T-helper 9 cell (primary cell): Measurements from ENCODE around the gene TULP4.
"Not testable (repeated sequence)": the region's sequence is repeated elsewhere in the genome, so short reads cannot be mapped to it uniquely, and the experiment has no call there.

Source experiments
- DNase-seq: peaks from one replicate; pipeline ENCODE4 v3.0.0-alpha.2; 2020

TULP4 gene

DNA sequence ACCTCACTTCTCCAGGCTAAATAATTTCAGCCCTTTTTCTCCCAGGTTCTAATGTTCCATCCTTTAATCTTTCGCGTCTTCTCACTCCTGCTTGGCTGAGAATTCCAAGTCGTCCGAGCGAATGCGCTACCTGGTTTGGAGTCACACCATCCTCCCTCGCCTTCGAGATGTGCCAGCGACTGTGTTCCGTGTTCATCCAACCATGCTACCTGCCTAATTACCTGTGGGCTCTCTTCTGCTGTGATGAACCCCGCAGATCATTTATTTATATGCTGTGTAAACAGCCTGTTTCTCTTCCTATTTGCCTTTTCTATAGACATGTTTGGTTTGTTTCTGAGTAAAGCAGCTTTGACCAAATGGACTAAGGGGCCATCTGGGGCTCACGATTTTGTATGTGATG is 164.1 kb downstream of the TULP4 start:
- DNase-seq: no peak

DNA sequence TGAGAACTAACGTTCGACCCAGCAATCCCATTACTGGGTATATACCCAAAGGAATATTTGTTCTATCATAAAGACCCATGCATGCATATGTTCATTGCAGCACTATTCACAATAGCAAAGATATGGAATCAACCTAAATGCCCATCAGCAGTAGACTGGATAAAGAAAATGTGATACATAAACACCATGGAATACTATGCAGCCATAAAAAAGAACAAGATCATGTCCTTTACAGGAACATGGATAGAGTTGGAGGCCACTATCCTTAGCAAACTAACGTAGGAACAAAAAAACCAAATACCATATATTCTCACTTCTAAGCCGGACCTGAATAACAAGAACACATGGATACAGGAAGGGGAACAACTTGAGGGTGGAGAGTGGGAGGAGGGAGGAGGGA is 165.5 kb downstream of the TULP4 start:
- not testable (repeated sequence) for DNase-seq

DNA sequence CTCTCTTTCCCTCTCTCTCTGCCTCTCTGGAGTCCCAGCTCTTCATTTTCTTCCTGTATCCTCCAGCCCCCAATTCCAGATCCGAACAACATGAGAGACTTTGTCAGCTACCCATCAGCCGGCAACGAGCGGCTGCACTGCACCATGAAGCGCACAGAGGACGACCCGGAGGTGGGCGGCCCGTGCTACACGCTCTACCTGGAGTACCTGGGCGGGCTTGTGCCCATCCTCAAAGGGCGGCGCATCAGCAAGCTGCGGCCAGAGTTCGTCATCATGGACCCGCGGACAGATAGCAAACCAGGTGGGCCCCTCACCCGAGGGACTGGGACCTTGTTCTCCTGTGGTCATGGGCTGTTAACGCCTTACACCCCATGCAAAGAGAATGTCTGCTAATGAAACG is 168.7 kb downstream of the TULP4 start:
- no peak for DNase-seq

DNA sequence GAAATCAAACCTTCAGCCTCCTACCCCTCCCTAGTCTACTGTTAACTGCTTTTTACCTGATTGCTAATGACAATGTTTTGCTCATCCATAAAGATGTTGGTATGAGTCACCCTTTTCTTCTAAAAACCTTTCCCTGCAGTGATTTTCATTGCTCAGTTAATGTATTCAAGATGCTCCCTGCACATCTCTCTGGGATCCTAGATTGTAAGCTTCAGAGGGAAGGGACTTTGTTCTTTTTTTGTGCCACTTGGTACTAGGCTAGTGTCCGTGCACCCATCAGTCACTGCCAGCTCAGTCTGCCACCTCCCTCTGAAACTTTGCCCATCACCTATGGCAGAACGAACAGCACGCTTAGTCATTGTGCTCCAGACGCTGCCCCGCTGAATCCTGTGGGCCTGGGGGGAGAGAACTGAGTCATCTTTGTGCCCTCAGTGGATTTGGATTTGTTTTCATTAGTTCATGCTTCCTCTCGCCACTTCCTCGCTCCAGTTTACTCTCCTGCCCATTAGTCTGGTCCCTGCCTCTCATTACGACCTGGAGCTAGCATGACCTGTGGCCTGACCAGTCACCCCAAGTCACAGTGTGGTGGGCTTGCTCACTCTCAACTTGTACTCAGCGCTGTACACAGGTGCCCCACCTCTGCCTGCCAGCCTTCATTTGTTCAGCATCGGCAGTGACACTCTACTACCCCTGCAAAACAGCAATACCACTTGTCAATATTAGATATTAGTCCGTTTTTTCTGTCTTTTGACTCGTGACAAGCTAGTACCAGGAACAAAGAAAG is 169.6 kb downstream of the TULP4 start:
- DNase-seq: no peak

DNA sequence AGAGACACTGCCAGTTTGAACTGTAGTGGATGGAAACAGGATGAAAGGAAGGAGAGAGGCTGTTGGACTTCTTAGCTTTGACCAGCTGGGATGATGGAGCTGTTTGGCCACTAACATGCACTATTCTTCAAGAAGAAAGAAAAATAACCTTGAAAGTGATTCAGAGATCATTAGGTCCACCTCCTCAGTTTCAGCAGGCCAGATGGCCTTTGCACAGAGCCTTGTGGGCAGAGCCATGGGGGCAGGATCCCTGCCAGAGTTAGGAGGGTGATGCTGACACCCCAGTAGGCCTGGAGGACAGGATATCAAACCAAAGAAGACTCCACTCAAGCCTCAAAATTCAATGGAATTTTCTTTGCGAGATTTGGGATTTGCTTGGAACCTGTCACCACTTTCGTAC is 173.2 kb downstream of the TULP4 start:
- no peak for DNase-seq

DNA sequence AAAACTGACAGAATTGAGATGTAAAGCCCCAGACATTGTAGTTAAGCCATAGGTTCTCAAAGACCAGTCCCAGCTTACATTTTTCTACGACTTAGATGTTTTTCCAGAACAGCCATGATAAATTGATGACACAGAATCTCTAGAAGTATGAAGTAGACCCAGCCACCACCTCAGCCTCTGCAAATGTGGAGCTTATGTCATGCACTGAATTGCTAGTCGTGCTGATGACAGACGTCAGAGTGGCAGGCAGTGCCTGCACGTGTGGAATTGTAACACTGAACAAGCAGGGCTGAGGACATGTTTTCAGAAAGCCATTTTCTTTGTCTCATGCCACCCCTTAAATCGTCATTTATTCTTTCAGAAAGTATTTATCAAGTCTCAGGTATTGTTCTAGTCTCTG is 175.2 kb downstream of the TULP4 start:
- no peak for DNase-seq

DNA sequence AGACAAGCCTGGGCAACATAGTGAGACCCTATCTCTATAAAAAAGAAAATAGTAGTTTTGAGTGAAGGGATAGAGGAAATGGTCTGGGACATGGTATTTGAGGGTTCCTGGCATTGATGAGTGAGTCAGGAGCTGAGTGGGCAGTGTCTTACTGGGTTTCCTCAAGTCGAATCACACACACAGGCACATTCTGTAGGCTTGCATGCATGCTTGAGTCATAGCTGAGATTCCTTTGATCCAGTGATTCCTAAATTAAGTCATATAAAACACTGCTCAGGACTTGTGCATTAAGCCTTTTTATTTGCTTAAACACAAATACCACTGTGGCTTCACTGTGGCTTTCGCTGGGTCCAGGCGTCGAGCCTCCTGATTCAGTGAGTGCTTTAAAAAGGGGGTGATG is 175.8 kb downstream of the TULP4 start:
- no peak for DNase-seq

DNA sequence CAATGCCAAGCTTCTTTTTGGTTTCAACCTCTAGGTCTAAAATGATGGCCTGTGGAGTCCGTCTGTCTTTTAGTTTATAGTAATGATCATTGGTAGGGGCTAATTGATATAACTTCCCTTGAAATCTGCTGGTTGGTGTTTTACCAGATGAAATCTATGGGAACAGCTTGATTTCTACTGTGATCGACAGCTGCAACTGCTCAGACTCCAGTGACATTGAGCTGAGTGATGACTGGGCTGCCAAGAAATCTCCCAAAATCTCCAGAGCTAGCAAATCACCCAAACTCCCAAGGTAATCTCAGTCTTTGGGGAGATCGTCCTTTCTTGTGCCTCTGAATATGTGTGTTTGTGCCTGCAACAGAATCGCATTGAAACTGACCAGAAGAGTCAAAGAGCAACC is 177.2 kb downstream of the TULP4 start:
- no peak for DNase-seq

DNA sequence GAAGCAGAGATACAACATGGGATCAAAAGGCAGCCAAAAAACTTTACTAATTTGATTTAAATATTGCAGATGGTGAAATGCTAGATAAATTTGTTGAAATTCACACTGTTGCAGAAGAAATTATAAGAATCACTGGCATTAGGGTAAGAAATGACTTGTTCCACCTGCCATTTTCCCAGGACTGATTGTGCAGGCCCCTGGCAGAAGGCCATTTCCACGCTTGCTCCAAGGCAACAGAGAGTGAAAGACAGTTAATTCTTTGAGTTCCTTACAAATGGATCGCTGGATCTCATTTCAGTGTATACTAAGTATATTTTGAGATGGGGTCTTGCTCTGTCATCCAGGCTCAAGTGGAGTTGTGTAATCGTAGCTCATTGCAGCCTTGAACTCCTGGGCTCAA is 180.6 kb downstream of the TULP4 start:
- no peak for DNase-seq

DNA sequence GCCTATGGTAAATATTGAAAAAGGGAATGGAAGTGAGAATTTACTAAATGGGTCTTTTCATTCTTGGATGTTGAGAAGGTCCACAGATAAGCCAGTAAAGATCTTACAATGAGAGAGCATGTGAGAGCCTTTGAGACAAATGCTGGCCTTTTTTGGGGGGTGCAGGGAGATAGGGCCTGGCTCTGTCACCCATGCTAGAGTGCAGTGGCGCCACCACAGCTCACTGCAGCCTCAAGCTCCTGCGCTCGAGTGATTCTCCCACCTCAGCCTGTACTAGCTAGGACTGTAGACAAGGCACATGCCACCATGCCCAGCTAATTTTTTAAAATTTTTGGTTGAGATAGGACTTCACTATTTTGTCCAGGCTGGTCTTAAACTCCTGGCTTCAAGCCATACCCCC is 184.4 kb downstream of the TULP4 start:
- DNase-seq: no peak

DNA sequence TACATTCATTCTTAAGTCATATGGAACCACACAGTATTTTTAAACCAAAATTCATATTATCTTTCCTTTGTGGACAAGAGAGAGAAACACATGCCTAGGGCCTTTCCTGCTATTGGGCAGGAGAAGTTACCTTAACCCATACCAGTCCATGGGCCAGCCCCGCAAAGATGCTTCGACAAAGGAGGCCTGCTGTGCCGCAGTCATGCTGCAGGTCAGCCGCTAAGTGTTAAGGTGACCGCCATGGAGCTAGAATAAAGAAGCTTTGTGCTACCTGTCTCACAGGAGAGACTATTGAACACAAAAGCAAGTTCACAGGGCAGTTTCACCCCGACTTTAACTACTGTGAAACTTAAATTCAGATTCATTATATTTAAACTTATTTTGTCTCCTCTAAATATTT is 185.4 kb downstream of the TULP4 start:
- DNase-seq: no peak

DNA sequence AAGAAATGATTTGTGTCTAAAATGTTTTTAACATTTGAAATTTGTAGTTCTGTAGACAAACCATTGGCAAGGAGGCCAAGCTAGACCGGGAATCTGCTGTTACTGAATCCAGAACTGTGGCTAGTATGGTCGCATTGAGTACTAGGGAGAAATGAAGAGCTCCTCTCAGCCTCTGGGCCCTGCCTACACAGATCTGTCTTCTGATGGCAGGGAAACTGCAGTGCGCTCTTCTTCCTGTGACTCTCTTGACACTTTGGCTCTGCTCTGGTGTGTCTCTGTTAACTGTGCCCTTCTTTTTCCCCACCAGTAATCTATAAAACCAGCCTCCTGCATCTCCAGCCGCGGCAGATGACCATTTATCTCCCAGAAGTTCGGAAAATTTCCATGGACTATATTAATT is 186.1 kb downstream of the TULP4 start:
- no peak for DNase-seq

DNA sequence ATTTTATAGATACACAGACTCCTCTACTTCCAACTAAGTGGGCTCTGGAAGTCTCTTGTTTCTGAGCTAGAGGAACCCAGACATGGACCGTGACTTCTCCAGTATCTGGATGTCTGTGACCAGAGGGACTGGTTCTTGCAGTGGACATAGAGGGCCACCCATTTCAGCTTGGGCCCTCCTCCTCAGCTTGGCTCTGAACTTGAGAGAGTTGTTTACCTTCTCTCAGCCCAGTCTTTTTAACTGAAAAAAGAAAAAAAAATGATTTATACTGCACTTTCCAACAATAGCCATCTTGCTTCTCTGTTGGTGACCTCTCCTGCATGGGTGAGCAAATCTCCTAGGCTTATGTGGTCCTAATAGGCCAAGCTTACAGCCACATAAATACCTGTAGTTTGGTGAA is 187.3 kb downstream of the TULP4 start:
- no peak for DNase-seq

DNA sequence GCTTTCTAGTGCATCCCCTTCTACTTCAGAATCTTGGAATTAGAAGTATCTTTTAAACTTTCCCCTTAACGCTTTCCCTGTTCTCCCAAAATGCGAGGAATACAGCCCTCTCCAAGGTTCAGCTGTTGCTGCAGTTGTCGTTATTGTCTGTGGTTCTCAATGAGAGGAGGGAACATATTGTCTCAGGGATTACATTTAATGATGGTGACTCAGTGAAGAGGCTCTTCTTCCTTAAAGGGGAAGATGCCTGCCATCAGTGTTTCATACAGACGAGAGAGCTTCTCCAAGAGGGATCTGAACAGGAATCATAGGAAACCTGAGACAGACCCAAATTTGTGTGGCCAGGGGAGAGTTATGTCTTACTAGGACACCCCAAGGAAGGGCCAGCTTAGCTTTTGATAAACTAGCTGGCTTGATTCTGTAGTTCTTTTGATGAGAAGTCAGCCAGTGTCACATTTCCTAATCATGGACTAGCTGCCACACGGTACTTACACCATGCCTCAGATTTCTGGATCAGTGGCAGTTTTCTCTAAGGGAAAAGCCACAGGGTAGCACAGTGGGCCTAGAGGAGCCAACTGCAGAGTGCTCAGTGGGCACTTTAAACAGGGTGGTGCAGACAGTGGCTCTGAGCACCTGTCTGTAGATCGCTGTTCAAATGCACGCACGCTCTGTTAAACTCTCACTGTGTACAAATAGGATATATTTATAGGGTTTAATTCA is 187.9 kb downstream of the TULP4 start:
- no peak for DNase-seq

DNA sequence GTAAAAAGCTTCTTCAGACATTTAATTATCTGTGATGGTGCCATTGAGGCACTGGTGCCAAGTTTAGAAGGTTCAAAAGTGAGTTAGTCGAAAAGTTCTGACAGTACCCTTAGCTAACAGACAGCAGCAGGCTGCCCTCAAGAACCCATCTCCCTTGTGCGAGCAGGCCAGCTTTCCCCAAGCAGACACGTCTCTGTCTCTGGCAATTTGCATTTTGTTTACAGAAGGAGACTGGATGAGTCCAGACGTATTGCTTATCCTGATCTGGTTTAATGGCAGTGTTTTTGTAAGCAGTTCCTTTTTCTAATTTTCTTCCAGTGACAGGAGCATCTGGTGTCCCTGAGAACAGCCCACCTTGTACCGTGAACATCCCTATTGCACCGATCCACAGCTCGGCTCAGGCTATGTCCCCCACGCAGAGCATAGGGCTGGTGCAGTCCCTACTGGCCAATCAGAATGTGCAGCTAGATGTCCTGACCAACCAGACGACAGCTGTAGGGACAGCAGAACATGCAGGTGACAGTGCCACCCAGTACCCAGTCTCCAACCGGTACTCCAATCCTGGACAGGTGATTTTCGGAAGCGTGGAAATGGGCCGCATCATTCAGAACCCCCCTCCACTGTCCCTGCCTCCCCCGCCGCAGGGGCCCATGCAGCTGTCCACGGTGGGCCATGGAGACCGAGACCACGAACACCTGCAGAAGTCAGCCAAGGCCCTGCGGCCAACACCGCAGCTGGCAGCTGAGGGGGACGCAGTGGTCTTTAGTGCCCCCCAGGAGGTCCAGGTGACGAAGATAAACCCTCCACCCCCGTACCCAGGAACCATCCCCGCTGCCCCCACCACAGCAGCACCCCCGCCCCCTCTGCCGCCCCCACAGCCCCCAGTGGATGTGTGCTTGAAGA is 189.3 kb downstream of the TULP4 start:
- DNase-seq: no peak

DNA sequence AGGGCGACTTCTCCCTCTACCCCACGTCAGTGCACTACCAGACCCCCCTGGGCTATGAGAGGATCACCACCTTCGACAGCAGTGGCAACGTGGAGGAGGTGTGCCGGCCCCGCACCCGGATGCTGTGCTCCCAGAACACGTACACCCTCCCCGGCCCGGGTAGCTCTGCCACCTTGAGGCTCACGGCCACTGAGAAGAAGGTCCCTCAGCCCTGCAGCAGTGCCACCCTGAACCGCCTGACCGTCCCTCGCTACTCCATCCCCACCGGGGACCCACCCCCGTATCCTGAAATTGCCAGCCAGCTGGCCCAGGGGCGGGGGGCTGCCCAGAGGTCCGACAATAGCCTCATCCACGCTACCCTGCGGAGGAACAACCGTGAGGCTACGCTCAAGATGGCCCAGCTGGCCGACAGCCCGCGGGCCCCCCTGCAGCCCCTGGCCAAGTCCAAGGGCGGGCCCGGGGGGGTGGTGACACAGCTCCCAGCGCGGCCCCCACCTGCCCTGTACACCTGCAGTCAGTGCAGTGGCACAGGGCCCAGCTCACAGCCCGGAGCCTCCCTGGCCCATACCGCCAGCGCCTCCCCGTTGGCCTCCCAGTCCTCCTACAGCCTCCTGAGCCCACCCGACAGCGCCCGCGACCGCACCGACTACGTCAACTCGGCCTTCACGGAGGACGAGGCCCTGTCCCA is 190.1 kb downstream of the TULP4 start:
- no peak for DNase-seq

DNA sequence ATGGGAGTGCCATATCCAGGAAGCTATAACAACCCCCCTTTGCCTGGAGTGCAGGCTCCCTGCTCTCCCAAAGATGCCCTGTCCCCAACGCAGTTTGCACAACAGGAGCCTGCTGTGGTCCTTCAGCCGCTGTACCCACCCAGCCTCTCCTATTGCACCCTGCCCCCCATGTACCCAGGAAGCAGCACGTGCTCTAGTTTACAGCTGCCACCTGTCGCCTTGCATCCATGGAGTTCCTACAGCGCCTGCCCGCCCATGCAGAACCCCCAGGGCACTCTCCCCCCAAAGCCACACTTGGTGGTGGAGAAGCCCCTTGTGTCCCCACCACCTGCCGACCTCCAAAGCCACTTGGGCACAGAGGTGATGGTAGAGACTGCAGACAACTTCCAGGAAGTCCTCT is 191.0 kb downstream of the TULP4 start:
- no peak for DNase-seq

DNA sequence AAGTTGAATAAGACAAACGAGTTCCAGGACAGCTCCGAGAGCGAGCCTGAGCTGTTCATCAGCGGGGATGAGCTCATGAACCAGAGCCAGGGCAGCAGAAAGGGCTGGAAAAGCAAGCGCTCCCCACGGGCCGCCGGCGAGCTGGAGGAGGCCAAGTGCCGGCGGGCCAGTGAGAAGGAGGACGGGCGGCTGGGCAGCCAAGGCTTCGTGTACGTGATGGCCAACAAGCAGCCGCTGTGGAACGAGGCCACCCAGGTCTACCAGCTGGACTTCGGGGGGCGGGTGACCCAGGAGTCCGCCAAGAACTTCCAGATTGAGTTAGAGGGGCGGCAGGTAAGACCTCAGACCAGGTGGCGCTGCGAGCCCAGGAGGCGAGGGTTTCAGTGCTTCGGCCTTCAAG is 191.6 kb downstream of the TULP4 start:
- DNase-seq: no peak

DNA sequence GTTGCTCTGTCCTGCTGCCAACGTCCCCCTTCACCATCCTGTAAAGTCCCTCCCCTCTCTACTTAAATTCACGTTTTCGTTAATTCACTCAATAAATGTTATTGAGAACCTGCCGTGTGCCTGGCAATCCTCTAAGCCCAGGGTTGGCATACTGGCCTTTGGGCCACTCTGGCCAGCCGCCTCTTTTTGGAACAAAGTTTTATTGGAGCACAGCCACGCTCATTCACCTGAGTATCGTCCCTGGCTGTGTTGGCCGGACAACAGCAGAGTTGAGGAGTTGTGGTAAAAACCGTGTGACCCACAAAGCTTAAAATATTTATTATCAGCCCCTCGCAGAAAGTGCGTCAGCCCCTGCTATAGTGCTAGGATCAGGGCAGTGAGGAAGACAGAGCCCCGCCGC is 192.9 kb downstream of the TULP4 start:
- no peak for DNase-seq

DNA sequence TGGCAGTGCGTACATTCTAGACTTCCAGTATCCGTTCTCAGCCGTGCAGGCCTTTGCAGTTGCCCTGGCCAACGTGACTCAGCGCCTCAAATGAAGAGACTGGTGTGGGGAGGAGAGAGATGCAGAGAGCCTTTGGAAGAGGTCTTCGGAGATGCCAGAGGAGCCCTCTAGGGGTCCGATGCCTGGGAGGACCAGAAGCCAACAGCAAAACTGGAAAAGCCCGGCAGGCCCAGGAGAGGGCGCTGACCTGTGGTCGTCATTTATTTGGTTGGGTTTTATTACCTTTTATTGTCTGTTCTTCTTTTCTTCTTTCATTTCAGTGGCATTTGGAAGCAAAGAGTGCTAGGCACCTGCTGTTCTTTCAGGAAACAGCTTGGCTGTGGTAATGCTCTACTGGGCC is 194.3 kb downstream of the TULP4 start:
- DNase-seq: no peak

DNA sequence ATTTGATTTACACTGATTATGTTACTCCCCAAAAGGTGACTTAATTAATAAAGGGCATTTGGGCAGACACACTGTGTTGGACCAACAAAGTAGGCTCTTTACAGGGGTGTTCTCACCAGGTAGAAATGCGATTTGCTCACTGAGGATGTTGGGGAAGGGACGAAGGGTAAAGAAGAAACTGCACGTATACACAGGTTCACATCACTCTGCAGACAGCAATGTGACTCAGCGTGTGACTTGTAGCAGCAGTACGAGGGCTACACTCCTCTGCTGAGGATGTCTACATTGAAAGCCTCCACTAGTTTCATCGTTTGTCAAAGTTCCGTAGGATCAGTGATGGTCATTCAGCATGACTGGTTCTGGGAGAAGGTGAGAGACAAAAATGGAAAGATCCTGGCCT is 194.9 kb downstream of the TULP4 start:
- DNase-seq: no peak

DNA sequence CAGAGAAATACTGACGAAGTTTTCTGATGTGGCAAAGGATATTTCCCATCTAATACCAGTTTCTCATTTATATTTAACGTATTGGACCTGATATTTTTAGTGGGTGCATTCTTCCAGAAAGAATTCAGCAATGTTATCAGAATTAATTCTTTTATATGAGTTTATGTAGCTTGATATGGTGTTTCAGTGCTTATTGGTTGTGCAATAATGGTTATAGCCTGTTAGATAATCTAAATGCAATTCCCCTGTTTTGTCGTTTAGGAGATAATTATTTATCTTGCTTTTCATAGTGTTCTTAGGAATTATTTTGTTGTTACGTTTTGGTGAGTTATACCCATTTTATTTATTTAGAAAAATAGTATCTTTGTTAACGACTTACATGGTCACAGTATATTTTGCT is 196.2 kb downstream of the TULP4 start:
- no peak for DNase-seq

DNA sequence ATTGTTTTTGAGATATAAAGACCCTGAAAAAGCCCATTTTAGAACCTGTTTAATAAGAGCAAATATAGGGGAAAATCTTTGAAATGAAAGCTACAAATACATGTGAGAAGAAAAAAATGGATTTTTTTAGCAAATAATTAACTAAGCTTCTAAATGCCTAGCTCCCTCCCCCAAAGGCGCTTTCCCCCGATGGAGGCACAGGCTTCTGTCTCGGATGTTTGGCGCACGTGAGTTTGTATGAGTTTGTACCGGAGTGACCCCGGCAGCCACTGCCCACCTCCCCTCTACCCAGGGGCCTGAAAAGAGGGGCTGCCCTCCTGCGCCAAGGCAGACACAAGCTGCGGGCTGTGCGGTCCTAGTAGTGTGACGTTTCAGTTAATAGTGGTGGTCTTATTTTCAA is 197.2 kb downstream of the TULP4 start:
- no peak for DNase-seq
